Keratinocyte (primary cell): ENCODE results near the gene PIGX. TPM values are rescaled to one million over a fixed set of nuclear protein-coding genes. Genes with fewer than 3 reads are reported as not detected.

ENCODE experiments used
- DNase-seq: peaks from one replicate; pipeline ENCODE4 v3.0.0-alpha.2; 2011; ENCODE audit warnings: low read depth, missing footprints, low spot score
- FAIRE-seq: peaks from 2 replicates; lab custom pipeline; 2011; peaks lifted over from hg19 to GRCh38; lab: Jason Lieb, UNC
- H2AFZ ChIP-seq: 2 replicates; pipeline ENCODE4 v1.6.0; 2012; ENCODE audit warnings: low read length, control low read depth, inconsistent platforms; ENCODE audit not compliant: control insufficient read depth
- H3K27ac ChIP-seq: 2 replicates; pipeline ENCODE4 v1.5.1; 2011; ENCODE audit warnings: low read length; ENCODE audit not compliant: control insufficient read depth, insufficient read depth
- H3K27me3 ChIP-seq: 3 replicates; pipeline ENCODE4 v1.6.0; 2011; ENCODE audit warnings: low read length; ENCODE audit not compliant: control insufficient read depth, insufficient read depth; ENCODE audit errors: extremely low read depth
- H3K36me3 ChIP-seq, 2 experiments: 2 replicates in 1 of 2; 3 replicates in 1 of 2; pipeline ENCODE4 v1.5.1; 2011; ENCODE audit warnings: low read length in 2 of 2, mild to moderate bottlenecking in 1 of 2; ENCODE audit not compliant: control insufficient read depth in 2 of 2, insufficient read depth in 2 of 2; ENCODE audit errors: extremely low read depth in 1 of 2
- H3K4me1 ChIP-seq: 3 replicates; pipeline ENCODE4 v1.5.1; 2011; ENCODE audit warnings: low read length; ENCODE audit not compliant: control insufficient read depth, insufficient read depth; ENCODE audit errors: extremely low read depth
- H3K4me2 ChIP-seq: 3 replicates; pipeline ENCODE4 v1.6.0; 2011; ENCODE audit warnings: low read depth, low read length; ENCODE audit not compliant: control insufficient read depth, insufficient read depth; ENCODE audit errors: extremely low read depth
- H3K4me3 ChIP-seq, 3 experiments: fragments of 200-600 bp in 1 of 3; sonication (generic) in 1 of 3; 2 replicates in 2 of 3; 3 replicates in 1 of 3; pipeline ENCODE4 v1.5.1; 2011 to 2016; ENCODE audit warnings: low read length in 3 of 3, mild to moderate bottlenecking in 3 of 3, control low read depth in 2 of 3, inconsistent platforms in 1 of 3, low read depth in 1 of 3, mixed read lengths in 1 of 3, mixed run types in 1 of 3, moderate library complexity in 1 of 3; ENCODE audit not compliant: control insufficient read depth in 2 of 3, insufficient read depth in 2 of 3; ENCODE audit errors: extremely low read depth in 1 of 3
- H3K79me2 ChIP-seq: 2 replicates; pipeline ENCODE4 v1.6.0; 2012; ENCODE audit warnings: low read length; ENCODE audit not compliant: control insufficient read depth, insufficient read depth
- H3K9ac ChIP-seq: 3 replicates; pipeline ENCODE4 v1.6.0; 2011; ENCODE audit warnings: low read length; ENCODE audit not compliant: control insufficient read depth, insufficient read depth; ENCODE audit errors: extremely low read depth
- H3K9me1 ChIP-seq: 3 replicates; pipeline ENCODE4 v1.6.0; 2011; ENCODE audit warnings: low read length; ENCODE audit not compliant: control insufficient read depth, insufficient read depth; ENCODE audit errors: extremely low read depth
- H3K9me3 ChIP-seq: 2 replicates; pipeline ENCODE4 v1.5.1; 2012; ENCODE audit warnings: low read depth, low read length; ENCODE audit not compliant: control insufficient read depth
- H4K20me1 ChIP-seq: 3 replicates; pipeline ENCODE4 v1.6.0; 2011; ENCODE audit warnings: low read length; ENCODE audit not compliant: control insufficient read depth, insufficient read depth; ENCODE audit errors: extremely low read depth
- CTCF ChIP-seq, 3 experiments: IDR thresholded peaks in 1 of 3; conservative IDR thresholded peaks in 1 of 3; optimal IDR thresholded peaks in 1 of 3; 2 replicates in 2 of 3; 3 replicates in 1 of 3; pipeline versions ENCODE3 to v1.5.1; 2011; ENCODE audit warnings: low read length in 3 of 3, mild to moderate bottlenecking in 3 of 3, moderate library complexity in 2 of 3, control low read depth in 1 of 3, inconsistent platforms in 1 of 3; ENCODE audit not compliant: insufficient read depth in 2 of 3; ENCODE audit errors: extremely low read depth in 1 of 3
- EZH2 ChIP-seq: IDR thresholded peaks from one replicate; pipeline ENCODE4 v1.6.1; 2012; ENCODE audit warnings: inconsistent platforms, mild to moderate bottlenecking, low read length, moderate library complexity
- dilution Hi-C: fragments of 300-500 bp; cut with MboI; formaldehyde crosslinking; loops from one replicate; pipeline ENCODE4 v1.7.0; 2020; ENCODE audit warnings: low sequenced_read_pairs; ENCODE audit not compliant: extremely low pct_ligation_motif_present
- polyA plus RNA-seq, 5 experiments: library from polyadenylated mRNA; depleted of rRNA in 3 of 5; stranded (reverse) in 3 of 5; stranded (forward) in 1 of 5; unstranded in 1 of 5; fragments of >200 nt; gene quantifications; 1 replicate in 1 of 5; 2 replicates in 3 of 5; 3 replicates in 1 of 5; pipeline versions ENCODE4 v1.2.1 to v1.2.3, GENCODE V29; 2011 to 2012; ENCODE audit warnings: missing spikeins in 2 of 5, low read depth in 1 of 5, low replicate concordance in 1 of 5

The PIGX gene
- polyA plus RNA-seq, 1 donor (not counting 4 experiments of a cell fraction or from before 2014, with no cell fraction given), result 25.0 TPM

- H3K9ac ChIP-seq, result no peak overlapping the region
- TF ChIP-seq CTCF (optimal IDR thresholded peaks at IDR 0.05 in 1 of 3, IDR thresholded peaks at IDR 0.05 in 1 of 3, conservative IDR thresholded peaks at IDR 0.05 in 1 of 3; ENCODE audit: extremely low read depth in 1 of 3, insufficient read depth in 2 of 3, low read length in 3 of 3) (no peak), EZH2 (no peak)
- H3K27ac ChIP-seq, result no peak overlapping the region
- no peak overlapping the region for H3K4me2 ChIP-seq
- no peak overlapping the region for H3K4me3 ChIP-seq
- H3K9me3 ChIP-seq, result no peaks in the 10 kb centered on the region
- H3K4me1 ChIP-seq, result no peaks in the 10 kb centered on the region
- no peaks in the 10 kb centered on the region for H3K79me2 ChIP-seq
- no peak overlapping the region for H2AFZ ChIP-seq
- DNase-seq, result no peak
- no peak for FAIRE-seq
- H3K36me3 ChIP-seq, result no peaks in the 10 kb centered on the region
- dilution Hi-C loops, result no loop called here
- H4K20me1 ChIP-seq, result no peaks in the 10 kb centered on the region
- no peaks in the 10 kb centered on the region for H3K9me1 ChIP-seq
- H3K27me3 ChIP-seq, result peaks cover 8% of the 10 kb centered on the region
These were observed 34.8 kb upstream of the PIGX start for GRCh38 chr3:196677353-196677752.

- Histone ChIP-seq H3K4me3 (no peak overlapping the region), H3K4me1 (no peaks in the 10 kb centered on the region), H3K36me3 (no peaks in the 10 kb centered on the region), H3K27me3 (peaks cover 8% of the 10 kb centered on the region), H2AFZ (no peak overlapping the region), H3K9me3 (no peaks in the 10 kb centered on the region), H3K9ac (no peak overlapping the region), H4K20me1 (no peaks in the 10 kb centered on the region), H3K27ac (no peak overlapping the region), H3K4me2 (no peak overlapping the region), H3K79me2 (no peaks in the 10 kb centered on the region), H3K9me1 (no peaks in the 10 kb centered on the region)
- TF ChIP-seq CTCF (optimal IDR thresholded peaks at IDR 0.05 in 1 of 3, IDR thresholded peaks at IDR 0.05 in 1 of 3, conservative IDR thresholded peaks at IDR 0.05 in 1 of 3; ENCODE audit: extremely low read depth in 1 of 3, insufficient read depth in 2 of 3, low read length in 3 of 3) (no peak), EZH2 (no peak)
- DNase-seq (no peak), FAIRE-seq (no peak)
- dilution Hi-C loops, result no loop called here
These were observed 34.2 kb upstream of the PIGX start for GRCh38 chr3:196677931-196678330.
